ENCODE measurements around the gene NFKB1. TPM values are rescaled to one million over a fixed set of nuclear protein-coding genes. Genes with fewer than 3 reads are reported as not detected.

Gene NFKB1
- total and polyA plus RNA-seq, 9 of the 15 experiments (the other 6 are each of a cell fraction or from before 2014, with no cell fraction given): 2.4 to 14.5 (median 10.3) TPM

GRCh38 chr4:102543030-102543928 is 42.1 kb downstream of the NFKB1 start:
- Histone ChIP-seq H3K79me2 (ENCODE audit: control insufficient read depth, insufficient read depth, low read length) (no peaks in the 10 kb centered on the region), H3K9ac (ENCODE audit: insufficient read depth in 1 of 2, low read depth in 2 of 2, low read length in 2 of 2) (no peak overlapping the region), H3K4me2 (ENCODE audit: insufficient read depth, low read length) (no peak overlapping the region), H3K27ac (ENCODE audit: extremely low read depth, low read depth, low read length) (no peak overlapping the region), H3K4me1 (replicated peaks in 1 of 2; ENCODE audit: control insufficient read depth in 2 of 2, insufficient read depth in 2 of 2, low read length in 2 of 2) (no peaks in the 10 kb centered on the region), H4K20me1 (replicated peaks; ENCODE audit: control insufficient read depth, insufficient read depth, low read length) (no peaks in the 10 kb centered on the region), H2AFZ (ENCODE audit: low read depth, low read length) (no peak overlapping the region), H3K36me3 (ENCODE audit: control insufficient read depth, insufficient read depth, low read length) (peaks cover 4% of the 10 kb centered on the region; the same call in 2 of the 3 replicates), H3K27me3 (ENCODE audit: control insufficient read depth in 2 of 2, insufficient read depth in 2 of 2, low read length in 2 of 2) (no peaks in the 10 kb centered on the region), H3K9me1 (ENCODE audit: control insufficient read depth, insufficient read depth, low read length) (no peaks in the 10 kb centered on the region), H3K9me3 (replicated peaks; ENCODE audit: control insufficient read depth, insufficient read depth, low read depth, low read length) (no peaks in the 10 kb centered on the region), H3K4me3 (no peak overlapping the region)
- WGBS (ENCODE audit: insufficient coverage, low coverage, missing lambda C conversion rate): 71% methylated on average over 12 of the region's 12 CpGs
- POLR2A ChIA-PET: no interaction called here
- no TSS peak for BruUV-seq (replicated peaks)
- ATAC-seq: no peak
- TF ChIP-seq SPI1 (IDR thresholded peaks at IDR 0.05; ENCODE audit: borderline replicate concordance, low read depth, low read length): peak; percentile 53; the same call in 1 of the 2 replicates
- TF ChIP-seq FOXO4 (CRISPR knock-in tag; IDR thresholded peaks at IDR 0.05): no peak
- no peak for DNase-seq (ENCODE audit: extremely low read depth in 1 of 4, low spot score in 3 of 4)
- intact Hi-C loops (cut with micrococcal nuclease) (no loop called here), in situ Hi-C loops (cut with MboI) (no loop called here)
- CTCF ChIA-PET (ENCODE audit: low intra/inter-chr PET ratio): interaction anchor here (0.6 kb wide), 1 partner anchor 374 kb away, joined by 5 read pairs; no protein-coding TSS in a partner anchor
- FAIRE-seq: no peak

GRCh38 chr4:102546635-102547034 is 45.5 kb downstream of the NFKB1 start:
- Histone ChIP-seq H2AFZ (ENCODE audit: low read depth, low read length) (no peak overlapping the region), H4K20me1 (replicated peaks; ENCODE audit: control insufficient read depth, insufficient read depth, low read length) (no peaks in the 10 kb centered on the region), H3K9ac (ENCODE audit: insufficient read depth in 1 of 2, low read depth in 2 of 2, low read length in 2 of 2) (no peak overlapping the region), H3K9me3 (replicated peaks; ENCODE audit: control insufficient read depth, insufficient read depth, low read depth, low read length) (no peaks in the 10 kb centered on the region), H3K4me1 (replicated peaks in 1 of 2; ENCODE audit: control insufficient read depth in 2 of 2, insufficient read depth in 2 of 2, low read length in 2 of 2) (no peaks in the 10 kb centered on the region), H3K4me3 (no peak overlapping the region), H3K9me1 (ENCODE audit: control insufficient read depth, insufficient read depth, low read length) (no peaks in the 10 kb centered on the region), H3K4me2 (ENCODE audit: insufficient read depth, low read length) (no peak overlapping the region), H3K79me2 (ENCODE audit: control insufficient read depth, insufficient read depth, low read length) (no peaks in the 10 kb centered on the region), H3K27me3 (ENCODE audit: control insufficient read depth in 2 of 2, insufficient read depth in 2 of 2, low read length in 2 of 2) (no peaks in the 10 kb centered on the region), H3K36me3 (ENCODE audit: control insufficient read depth, insufficient read depth, low read length) (no peaks in the 10 kb centered on the region; the same call in 2 of the 3 replicates), H3K27ac (ENCODE audit: extremely low read depth, low read depth, low read length) (no peak overlapping the region)
- TF ChIP-seq ZNF778 (CRISPR knock-in tag; IDR thresholded peaks at IDR 0.05) (no peak), ZNF316 (IDR thresholded peaks at IDR 0.05) (peak; percentile 28; the same call in 1 of the 2 replicates)
- in situ Hi-C loops (cut with MboI) (no loop called here), intact Hi-C loops (cut with micrococcal nuclease) (no loop called here)
- ATAC-seq: no peak
- DNase-seq (ENCODE audit: extremely low read depth in 1 of 4, low spot score in 3 of 4): no peak
- ChIA-PET POLR2A (interaction anchor here (1.2 kb wide), 1 partner anchor 12 kb away, joined by 3 read pairs; no protein-coding TSS in a partner anchor), CTCF (ENCODE audit: low intra/inter-chr PET ratio) (no interaction called here)
- no peak for FAIRE-seq
- no TSS peak for BruUV-seq (replicated peaks)

Measured in K562 (cell line).